NCI-H82 treated with DMSO at 0.1 percent for 48 hours (cell line): ENCODE results near the gene TEDC2.

Experiments
- DNase-seq: peaks from one replicate; lab custom pipeline; 2025; ENCODE audit not compliant: unreplicated experiment; lab: John Stamatoyannopoulos, UW

TEDC2 gene

GRCh38 chr16:2511128-2511800 lies 51.4 kb downstream of the TEDC2 start:
- peak; percentile 8 for DNase-seq

GRCh38 chr16:2511996-2512734 lies 52.3 kb downstream of the TEDC2 start:
- DNase-seq: no peak

DNA sequence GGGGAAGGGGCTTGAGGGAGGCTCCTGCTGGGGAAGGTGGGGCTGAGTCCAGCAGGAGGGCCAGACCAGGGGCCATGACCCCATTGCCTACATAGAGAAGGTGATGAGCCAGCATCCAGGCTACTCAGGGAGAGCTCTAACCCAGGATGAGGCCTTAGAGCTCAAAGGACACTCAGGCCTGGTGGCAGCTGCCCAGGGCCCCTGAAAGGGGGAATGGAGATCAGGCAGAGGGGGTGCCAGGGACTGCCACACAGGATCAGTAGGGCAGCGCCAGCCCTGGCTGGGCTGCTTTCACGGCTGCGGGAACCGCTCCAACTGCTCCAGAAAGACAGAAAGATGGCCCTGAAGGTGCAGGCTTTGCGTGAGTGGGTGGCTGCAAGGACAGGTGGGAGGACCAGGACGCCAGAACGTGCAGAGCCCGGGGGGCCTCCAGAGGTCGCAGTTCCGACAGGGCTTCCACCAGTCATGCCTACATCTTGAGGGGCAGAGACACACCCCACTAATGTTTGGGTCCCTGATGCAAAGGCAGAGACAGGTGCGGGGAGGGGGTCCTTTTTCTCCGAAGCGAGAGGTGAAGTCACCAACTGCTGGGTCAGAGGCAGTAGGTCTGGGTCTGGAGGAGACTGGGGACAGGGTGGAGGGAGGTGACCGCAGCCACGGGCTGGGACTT lies 53.0 kb downstream of the TEDC2 start:
- no peak for DNase-seq

GRCh38 chr16:2513405-2514332 lies 53.8 kb downstream of the TEDC2 start, which contains the start of gene ATP6V0C:
TSS of gene ATP6V0C (plus strand) at chr16:2513952. CDS start at chr16:2514104, 152 bp downstream.
- DNase-seq: peak; percentile 72
